H9 (cell line): ENCODE results near the gene KLRC4. TPM values are rescaled to one million over a fixed set of nuclear protein-coding genes. Genes with fewer than 3 reads are reported as not detected.

ENCODE experiments used
- DNase-seq: peaks from one replicate; pipeline ENCODE4 v3.0.0-alpha.2; 2017
- H2AFZ ChIP-seq: one replicate; pipeline ENCODE4 v1.6.1; 2013; ENCODE audit warnings: mild to moderate bottlenecking, low read length, control low read depth, moderate library complexity
- H2AK5ac ChIP-seq: 2 replicates; pipeline ENCODE4 v1.6.1; 2013; ENCODE audit warnings: low read length, control low read depth, mixed read lengths; ENCODE audit not compliant: insufficient read length
- H2BK120ac ChIP-seq: one replicate; pipeline ENCODE4 v1.6.1; 2013; ENCODE audit warnings: low read depth, mild to moderate bottlenecking, low read length, control low read depth, inconsistent platforms; ENCODE audit not compliant: poor library complexity, severe bottlenecking
- H2BK12ac ChIP-seq: 2 replicates; pipeline ENCODE4 v1.6.1; 2013; ENCODE audit warnings: low read length, control low read depth, mixed read lengths, low read depth; ENCODE audit not compliant: insufficient read length
- H2BK15ac ChIP-seq: 2 replicates; pipeline ENCODE4 v1.6.1; 2013; ENCODE audit warnings: low read depth, low read length, control low read depth
- H2BK20ac ChIP-seq: one replicate; pipeline ENCODE4 v1.6.1; 2013; ENCODE audit warnings: low read depth, mild to moderate bottlenecking, low read length, control low read depth, inconsistent platforms; ENCODE audit not compliant: poor library complexity, severe bottlenecking
- H2BK5ac ChIP-seq: 2 replicates; pipeline ENCODE4 v1.6.1; 2013; ENCODE audit warnings: low read length, control low read depth, mixed read lengths; ENCODE audit not compliant: insufficient read length
- H3K14ac ChIP-seq: 2 replicates; pipeline ENCODE4 v1.6.1; 2013; ENCODE audit warnings: low read length, control low read depth; ENCODE audit not compliant: insufficient read depth
- H3K18ac ChIP-seq: 2 replicates; pipeline ENCODE4 v1.6.1; 2013; ENCODE audit warnings: low read depth, mild to moderate bottlenecking, mixed read lengths, low read length, control low read depth; ENCODE audit not compliant: insufficient read length
- H3K23ac ChIP-seq: 2 replicates; pipeline ENCODE4 v1.6.1; 2013; ENCODE audit warnings: low read length, control low read depth, mixed read lengths, low read depth; ENCODE audit not compliant: insufficient read length
- H3K23me2 ChIP-seq: 2 replicates; pipeline ENCODE4 v1.6.1; 2013; ENCODE audit warnings: low read depth, mild to moderate bottlenecking, mixed read lengths, low read length, control low read depth; ENCODE audit not compliant: insufficient read length, poor library complexity, severe bottlenecking
- H3K27ac ChIP-seq: 2 replicates; pipeline ENCODE4 v1.5.1; 2013; ENCODE audit warnings: low read length, control low read depth, mixed read lengths, low read depth; ENCODE audit not compliant: insufficient read length
- H3K27me3 ChIP-seq: 2 replicates; pipeline ENCODE4 v1.6.1; 2013; ENCODE audit warnings: low read length, control low read depth, inconsistent platforms; ENCODE audit not compliant: insufficient read depth
- H3K4ac ChIP-seq: 2 replicates; pipeline ENCODE4 v1.6.1; 2013; ENCODE audit warnings: low read depth, mild to moderate bottlenecking, control low read depth, inconsistent platforms, low read length, moderate library complexity
- H3K4me1 ChIP-seq: 2 replicates; pipeline ENCODE4 v1.6.1; 2013; ENCODE audit warnings: low read length, control low read depth, inconsistent platforms; ENCODE audit not compliant: insufficient read depth
- H3K4me2 ChIP-seq: 2 replicates; pipeline ENCODE4 v1.6.1; 2013; ENCODE audit warnings: low read length, control low read depth, mixed read lengths; ENCODE audit not compliant: insufficient read length, insufficient read depth
- H3K56ac ChIP-seq: 2 replicates; pipeline ENCODE4 v1.6.1; 2013; ENCODE audit warnings: low read depth, mild to moderate bottlenecking, mixed read lengths, low read length, control low read depth; ENCODE audit not compliant: insufficient read length
- H3K79me1 ChIP-seq: 2 replicates; pipeline ENCODE4 v1.6.1; 2013; ENCODE audit warnings: low read depth, mild to moderate bottlenecking, moderate library complexity, low read length, control low read depth, inconsistent platforms; ENCODE audit not compliant: insufficient read depth, poor library complexity, severe bottlenecking
- H3K79me2 ChIP-seq: 2 replicates; pipeline ENCODE4 v1.6.1; 2013; ENCODE audit warnings: low read length, control low read depth, inconsistent platforms; ENCODE audit not compliant: insufficient read depth
- H3K9ac ChIP-seq: 2 replicates; pipeline ENCODE4 v1.6.1; 2013; ENCODE audit warnings: low read length, control low read depth, mixed read lengths; ENCODE audit not compliant: insufficient read length; ENCODE audit errors: extremely low read depth
- H3K9me3 ChIP-seq: one replicate; pipeline ENCODE4 v1.6.1; 2013; ENCODE audit warnings: low read depth, low read length, inconsistent platforms; ENCODE audit not compliant: control insufficient read depth
- H3T11ph ChIP-seq: one replicate; pipeline ENCODE4 v1.6.1; 2013; ENCODE audit warnings: mild to moderate bottlenecking, low read length, control low read depth, inconsistent platforms
- H4K20me1 ChIP-seq: one replicate; pipeline ENCODE4 v1.6.1; 2013; ENCODE audit not compliant: control insufficient read depth, insufficient read length, insufficient read depth
- H4K5ac ChIP-seq: 2 replicates; pipeline ENCODE4 v1.6.1; 2013; ENCODE audit warnings: low read depth, mild to moderate bottlenecking, mixed read lengths, low read length, control low read depth; ENCODE audit not compliant: insufficient read length
- H4K8ac ChIP-seq: replicated peaks from 2 replicates; pipeline ENCODE4 v1.6.1; 2013; ENCODE audit warnings: low read length, control low read depth, mixed read lengths, low read depth; ENCODE audit not compliant: insufficient read length
- H4K91ac ChIP-seq: 2 replicates; pipeline ENCODE4 v1.6.1; 2013; ENCODE audit warnings: low read depth, mild to moderate bottlenecking, moderate library complexity, mixed read lengths, low read length, control low read depth; ENCODE audit not compliant: insufficient read length
- H3K27ac Mint-ChIP-seq, 3 experiments: 2 replicates in 2 of 3; 3 replicates in 1 of 3; pipeline ENCODE4 v1.8.0; 2020 to 2021; ENCODE audit warnings: mixed read lengths in 3 of 3, mild to moderate bottlenecking in 1 of 3, moderate library complexity in 1 of 3
- H3K27me3 Mint-ChIP-seq: 2 replicates; pipeline ENCODE4 v1.8.0; 2021; ENCODE audit warnings: low read depth, mild to moderate bottlenecking, moderate library complexity, mixed read lengths
- H3K36me3 Mint-ChIP-seq, 3 experiments: 2 replicates in 2 of 3; 3 replicates in 1 of 3; pipeline ENCODE4 v1.8.0; 2020 to 2021; ENCODE audit warnings: low read depth in 3 of 3, mixed read lengths in 3 of 3; ENCODE audit not compliant: insufficient read depth in 1 of 3
- H3K4me1 Mint-ChIP-seq, 2 experiments: 2 replicates each; pipeline ENCODE4 v1.8.0; 2020; ENCODE audit warnings: mixed read lengths in 2 of 2
- H3K4me3 Mint-ChIP-seq, 2 experiments: 2 replicates in 1 of 2; 3 replicates in 1 of 2; pipeline ENCODE4 v1.8.0; 2020 to 2021; ENCODE audit warnings: mild to moderate bottlenecking in 2 of 2, mixed read lengths in 2 of 2, moderate library complexity in 1 of 2
- H3K9me3 Mint-ChIP-seq, 2 experiments: 2 replicates in 1 of 2; 3 replicates in 1 of 2; pipeline ENCODE4 v1.8.0; 2020; ENCODE audit warnings: mild to moderate bottlenecking in 2 of 2, mixed read lengths in 2 of 2, moderate library complexity in 1 of 2
- CTCF ChIP-seq: fragments of 200-600 bp; sonication (generic); conservative IDR thresholded peaks from 3 replicates; pipeline ENCODE4 v1.8.0; 2021; ENCODE audit warnings: antibody characterized with exemption, mild to moderate bottlenecking
- WGBS: extraction: QIAGEN DNeasy Blood & Tissue Kit; methylation state at CpG from one replicate; pipeline ENCODE4 v1.1.7; 2013; ENCODE audit warnings: missing lambda C conversion rate, low lambda C conversion rate, mixed read lengths; ENCODE audit not compliant: insufficient read length; ENCODE audit errors: extremely low coverage; 5-methylcytosine and 5-hydroxymethylcytosine counted together
- total RNA-seq: library from RNA; stranded (reverse); gene quantifications from 2 replicates; pipeline ENCODE4 v1.2.1, GENCODE V29; 2021

The KLRC4 gene
- total RNA-seq, 1 experiment from 2014 or later: not detected

GRCh38 chr12:10374624-10375018 lies 34.9 kb downstream of the KLRC4 start:
- no CpG with 5 or more reads among the region's 3 CpGs for WGBS
- H3K9me3 Mint-ChIP-seq: no peaks in the 10 kb centered on the region

More at GRCh38 chr12:10374624-10375018, 34.9 kb downstream of the KLRC4 start:
- no peak overlapping the region for H2BK120ac ChIP-seq
- H3K9ac ChIP-seq: no peak overlapping the region
- no peak overlapping the region for H4K5ac ChIP-seq
- no peak overlapping the region for H3K4ac ChIP-seq
- no peak overlapping the region for H3K14ac ChIP-seq
- H3K79me2 ChIP-seq: no peaks in the 10 kb centered on the region
- H4K91ac ChIP-seq: no peak overlapping the region
- H3K9me3 ChIP-seq: no peaks in the 10 kb centered on the region
- no peaks in the 10 kb centered on the region for H3K79me1 ChIP-seq
- no peaks in the 10 kb centered on the region for H3K27me3 ChIP-seq
- no peak overlapping the region for H3T11ph ChIP-seq
- no peak overlapping the region for H2BK20ac ChIP-seq
- H3K4me2 ChIP-seq: no peak overlapping the region
- no peaks in the 10 kb centered on the region for H3K23me2 ChIP-seq
- no peak overlapping the region for H2AFZ ChIP-seq
- no peak overlapping the region for H3K56ac ChIP-seq
- no peak for TF ChIP-seq CTCF
- Mint-ChIP-seq H3K27ac (no peak overlapping the region), H3K27me3 (no peaks in the 10 kb centered on the region), H3K4me3 (no peak overlapping the region), H3K4me1 (peaks cover 30 to 35% of the 10 kb centered on the region in 2 experiments), H3K36me3 (no peaks in the 10 kb centered on the region)
- H2BK12ac ChIP-seq: no peak overlapping the region
- no peak overlapping the region for H2BK15ac ChIP-seq
- no peak overlapping the region for H3K18ac ChIP-seq
- no peak overlapping the region for H2AK5ac ChIP-seq
- no peak overlapping the region for H4K8ac ChIP-seq
- no peak overlapping the region for H2BK5ac ChIP-seq
- no peak for DNase-seq
- no peaks in the 10 kb centered on the region for H4K20me1 ChIP-seq
- peaks cover 5% of the 10 kb centered on the region; the same call in 1 of the 2 replicates for H3K4me1 ChIP-seq
- H3K23ac ChIP-seq: no peak overlapping the region
- H3K27ac ChIP-seq: no peak overlapping the region
